LoVo (cell line): Measurements from ENCODE around the gene CD2AP.
"Not testable (repeated sequence)": the region's sequence is repeated elsewhere in the genome, so short reads cannot be mapped to it uniquely, and the experiment has no call there.

Experiments used
- DNase-seq: peaks from one replicate; pipeline ENCODE4 v3.0.0-alpha.2; 2016; ENCODE audit warnings: low spot score

Gene CD2AP

DNA sequence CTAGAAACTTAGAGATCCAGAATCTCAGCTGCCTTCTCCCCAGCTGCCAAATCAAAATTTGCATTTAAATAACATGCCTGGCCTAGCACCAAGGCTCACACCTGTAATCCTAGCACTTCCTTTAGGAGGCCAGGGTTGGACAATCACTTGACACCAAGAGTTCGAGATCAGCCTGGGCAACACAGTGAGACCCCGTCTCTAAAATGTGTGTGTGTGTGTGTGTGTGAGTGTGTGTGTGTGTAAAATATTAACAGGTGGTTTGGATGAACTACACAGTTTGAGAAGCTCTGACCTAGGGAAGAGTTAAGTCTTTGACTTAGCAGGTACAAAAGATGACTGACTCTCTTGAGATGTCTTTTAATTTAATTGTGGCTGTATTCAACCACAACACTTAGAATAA lies 20.2 kb upstream of the CD2AP start:
- DNase-seq = no peak

DNA sequence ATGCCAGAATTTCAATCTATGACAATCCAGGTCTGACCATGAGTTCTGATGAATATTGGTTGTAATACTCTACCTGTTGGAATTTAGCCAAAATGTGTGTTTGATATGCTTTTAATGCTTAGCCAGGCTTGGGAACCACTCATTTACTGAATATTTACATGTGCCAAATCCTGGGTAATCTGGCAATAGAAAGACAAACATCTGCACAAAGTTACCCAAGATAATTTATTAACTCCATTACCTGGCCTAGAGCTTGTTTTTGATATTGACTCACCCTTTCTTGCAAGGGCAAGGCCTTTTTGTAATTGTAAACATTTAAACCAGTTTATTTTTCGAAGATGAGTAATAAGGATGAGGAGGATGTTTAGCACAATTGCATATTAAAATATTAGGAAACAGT lies 13.5 kb upstream of the CD2AP start:
- DNase-seq = peak; percentile 24

DNA sequence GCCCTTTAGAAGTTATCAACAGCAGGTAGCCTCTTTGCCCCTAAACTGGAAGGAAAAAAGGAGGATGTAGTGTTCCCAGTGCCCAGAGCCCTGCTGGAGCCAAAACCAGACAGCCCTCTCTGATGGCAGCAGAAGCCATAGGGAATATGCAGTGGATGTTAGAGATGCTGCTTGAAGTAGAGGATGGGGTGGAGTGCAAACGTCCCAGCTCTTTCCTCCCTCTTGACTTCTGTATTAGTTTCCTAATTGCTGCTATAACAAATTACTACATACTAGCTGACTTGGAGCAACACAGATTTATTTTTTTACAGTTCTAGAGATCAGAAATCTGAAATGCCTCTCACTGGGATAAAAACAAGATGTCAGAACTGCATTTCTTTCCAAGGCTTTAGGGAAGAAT lies 12.5 kb upstream of the CD2AP start:
- DNase-seq = no peak

DNA sequence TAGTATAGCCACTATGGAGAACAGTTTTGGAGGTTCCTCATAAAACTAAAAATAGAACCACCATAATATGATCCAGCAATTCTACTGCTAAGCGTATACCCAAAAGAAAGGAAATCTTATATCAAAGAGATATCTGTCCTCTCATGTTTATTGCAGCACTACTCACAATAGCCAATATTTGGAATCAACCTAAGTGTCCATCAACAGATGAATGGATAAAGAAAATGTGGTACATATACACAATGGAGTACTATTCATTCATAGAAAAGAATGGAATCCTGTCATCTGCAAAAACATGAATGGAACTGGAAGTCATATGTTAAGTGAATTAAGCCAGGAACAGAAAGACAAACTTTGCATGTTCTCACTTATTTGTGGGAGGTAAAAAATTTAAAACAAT lies 5.7 kb upstream of the CD2AP start:
- DNase-seq = no peak

DNA sequence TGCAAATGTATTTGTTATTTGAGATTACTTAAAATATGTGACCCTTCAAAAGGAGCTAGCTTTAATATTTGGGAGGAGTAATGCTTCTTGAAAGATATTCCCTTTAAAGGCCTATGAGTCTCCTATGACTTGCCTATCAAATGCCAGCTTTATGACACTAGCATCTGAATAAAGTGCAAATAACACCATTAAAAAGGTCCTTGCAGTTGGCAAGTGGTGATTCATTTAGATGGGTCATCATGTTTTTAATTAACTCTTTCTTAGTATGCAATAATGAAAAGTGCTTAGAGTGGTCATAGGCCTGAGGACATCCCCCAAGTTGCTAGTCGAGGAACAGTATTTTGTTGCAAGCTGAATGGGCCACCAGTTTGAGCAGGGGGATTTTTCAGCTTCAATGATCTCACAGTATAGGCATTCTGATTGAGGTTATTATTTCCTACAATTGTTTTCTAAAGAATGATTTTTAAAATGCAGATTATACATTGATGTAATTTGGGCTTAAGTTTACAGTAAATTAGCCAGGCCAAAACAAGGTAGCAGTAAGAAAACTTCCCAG lies 3.7 kb upstream of the CD2AP start:
- no peak for DNase-seq

DNA sequence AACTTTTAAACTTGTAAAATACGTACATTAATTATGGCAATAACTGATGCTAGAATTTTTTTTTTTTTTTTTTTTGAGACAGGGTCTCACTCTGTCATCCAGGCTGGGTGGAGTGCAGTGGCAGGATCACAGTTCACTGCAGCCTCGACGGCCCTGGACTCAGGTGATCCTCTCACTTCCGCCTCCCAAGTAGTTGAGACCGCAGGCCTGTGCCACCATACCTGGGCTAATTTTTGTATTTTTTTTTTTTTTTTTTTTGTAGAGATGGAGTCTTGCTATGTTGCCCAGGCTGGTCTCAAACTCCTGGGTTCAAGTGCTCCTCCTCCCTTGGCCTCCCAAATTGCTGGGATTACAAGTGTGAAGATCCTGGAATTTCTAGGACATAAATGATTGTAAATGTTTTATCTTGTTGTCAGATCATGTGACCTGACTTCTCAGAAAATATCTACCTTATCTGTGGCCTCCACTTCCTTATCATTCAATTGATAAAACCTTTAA lies 2.2 kb upstream of the CD2AP start:
- DNase-seq = no peak

DNA sequence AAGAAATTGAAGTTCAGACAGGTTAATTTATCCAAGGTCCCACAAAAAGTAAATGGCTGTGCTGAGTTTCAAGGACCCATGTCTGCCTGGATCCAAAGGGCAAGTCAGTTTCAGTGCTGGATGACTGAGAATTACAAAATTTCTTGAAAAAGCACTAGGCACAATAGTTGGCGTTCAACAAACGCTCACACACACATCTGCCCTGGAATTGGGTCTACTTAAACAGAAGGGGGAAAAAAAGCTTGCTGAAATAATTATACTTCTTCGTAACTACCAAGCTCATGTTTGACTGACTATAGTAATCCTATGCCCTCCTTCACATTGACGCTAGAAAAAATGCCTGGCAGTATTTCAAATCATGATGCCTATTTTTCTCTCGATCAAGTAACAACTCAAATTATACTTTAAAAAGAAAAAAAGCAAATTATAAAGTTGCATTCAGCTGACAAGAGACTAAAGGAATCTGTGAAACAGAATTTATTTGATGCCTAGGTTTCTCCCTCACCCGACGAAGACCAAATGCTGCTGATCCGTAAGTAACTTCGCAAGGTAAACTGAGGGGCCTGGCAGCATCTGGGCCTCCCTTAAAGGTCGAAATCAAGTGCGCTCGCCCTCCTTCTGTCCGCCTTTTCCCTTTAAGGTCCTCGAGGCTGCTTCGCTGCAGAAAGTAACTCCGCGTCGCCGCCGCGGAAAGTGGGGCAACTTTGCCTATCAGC lies 650 bp upstream of the CD2AP start:
- peak; percentile 16 for DNase-seq

DNA sequence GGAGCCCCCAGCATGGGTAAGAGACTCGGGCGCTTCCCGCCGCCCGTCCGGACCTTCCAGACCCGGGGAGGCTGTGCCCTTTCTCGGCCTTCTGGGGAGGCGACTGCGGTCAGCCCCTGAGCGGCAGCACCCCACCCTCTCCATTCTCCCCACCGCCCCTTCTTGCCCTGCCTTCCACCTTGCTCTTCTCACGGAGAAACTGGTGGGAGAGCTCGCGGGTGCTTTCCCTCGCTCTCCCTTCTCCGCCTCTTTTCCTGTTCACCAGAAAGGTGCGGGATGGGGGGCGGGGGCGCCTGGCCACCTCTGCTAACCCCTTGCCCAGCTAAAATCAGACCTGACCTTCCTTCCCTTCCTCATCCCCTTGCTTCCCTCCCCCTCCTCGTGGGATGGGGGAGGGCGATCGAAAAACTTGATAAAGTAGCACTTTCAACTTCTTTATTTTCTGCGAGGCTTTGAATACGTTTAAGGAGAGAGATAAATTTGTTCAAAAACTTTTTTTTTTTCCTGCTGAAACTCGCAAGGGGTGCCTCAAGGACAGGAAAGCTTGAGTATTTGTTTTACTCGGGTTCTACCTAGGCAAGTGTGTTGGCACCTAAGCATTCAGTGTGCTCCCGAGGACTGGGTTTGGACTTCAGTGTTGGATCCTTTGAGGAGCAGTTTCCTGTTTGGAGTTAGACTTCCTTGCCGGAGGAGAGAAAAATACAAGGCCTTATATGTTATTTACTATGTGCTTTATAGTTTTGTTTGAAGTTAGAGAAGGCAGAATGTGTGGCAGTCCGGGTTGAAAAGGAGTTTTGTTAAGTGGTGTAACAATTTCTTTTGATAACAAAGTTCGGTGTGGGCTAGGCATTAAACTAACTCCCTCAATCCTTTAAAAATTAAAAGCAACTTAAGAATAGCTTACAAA lies 897 bp downstream of the CD2AP start:
- no peak for DNase-seq

DNA sequence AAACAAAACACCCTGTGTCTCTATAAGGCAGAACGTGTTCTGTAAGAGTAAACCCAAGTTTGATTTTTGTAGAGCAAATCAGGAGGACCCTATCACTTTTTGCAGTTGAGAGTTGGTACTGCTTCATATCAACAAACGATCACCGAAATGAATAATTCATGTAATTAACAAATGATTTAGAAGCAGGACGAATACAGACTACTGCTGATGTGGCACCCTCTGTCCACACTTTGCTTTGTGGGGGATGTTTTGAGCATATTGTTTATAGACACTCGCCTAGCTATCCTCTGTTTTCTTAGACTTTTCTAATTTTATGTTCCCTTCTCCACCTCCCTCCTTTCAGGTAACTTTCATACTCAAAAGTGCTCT lies 1.5 kb downstream of the CD2AP start:
- DNase-seq = no peak

DNA sequence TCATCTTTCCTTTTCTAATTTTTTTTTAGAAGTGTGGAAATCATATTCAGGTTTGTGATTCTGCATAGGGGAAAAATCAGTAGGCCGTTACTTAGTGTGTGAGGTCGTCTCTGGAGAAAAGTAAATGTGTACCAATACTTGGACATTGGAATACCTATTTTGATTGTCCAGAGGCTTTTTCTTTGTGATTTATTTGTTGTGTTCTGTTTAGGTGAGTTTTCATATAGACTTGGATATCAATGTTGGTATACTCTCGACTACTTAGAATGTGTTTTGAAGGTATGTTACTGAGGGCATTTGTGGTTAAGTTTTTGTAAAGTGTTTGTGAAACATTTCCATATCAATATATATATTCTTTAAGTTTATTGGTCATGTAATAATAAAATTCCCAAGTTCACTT lies 2.3 kb downstream of the CD2AP start:
- DNase-seq = no peak

DNA sequence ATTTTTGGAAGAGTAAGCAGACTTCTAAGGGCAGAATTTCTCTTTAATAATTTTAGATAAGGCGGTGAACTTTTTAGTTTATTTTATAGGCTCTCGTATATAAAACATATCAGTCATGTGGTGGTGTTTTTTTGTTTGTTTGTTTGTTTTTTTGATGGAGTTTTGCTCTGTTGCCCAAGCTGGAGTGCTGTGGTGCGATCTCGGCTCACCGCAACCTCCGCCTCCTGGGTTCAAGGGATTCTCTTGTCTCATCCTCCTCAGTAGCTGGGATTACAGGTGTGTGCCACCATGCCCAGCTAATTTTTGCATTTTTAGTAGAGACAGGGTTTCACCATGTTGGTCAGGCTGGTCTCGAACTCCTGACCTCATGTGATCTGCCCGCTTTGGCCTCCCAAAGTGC lies 3.6 kb downstream of the CD2AP start:
- not testable (repeated sequence) for DNase-seq

DNA sequence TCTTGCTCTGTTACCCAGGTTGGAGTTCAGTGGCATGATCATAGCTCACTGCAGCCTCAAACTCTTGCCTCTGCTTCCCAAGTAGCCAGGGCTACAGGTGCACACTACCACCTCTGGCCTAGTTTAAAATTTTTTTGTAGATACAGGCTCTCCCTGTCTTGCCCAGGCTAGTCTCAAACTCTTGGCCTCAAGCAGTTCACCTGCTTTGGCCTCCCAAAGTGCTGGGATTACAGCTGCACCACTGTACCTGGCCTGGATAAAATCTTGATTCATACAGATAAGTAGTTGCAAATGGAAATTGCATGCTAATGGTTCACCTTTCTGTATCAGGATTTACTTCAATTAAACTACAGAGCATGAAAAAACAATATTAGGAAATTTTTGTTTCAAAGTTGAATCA lies 4.2 kb downstream of the CD2AP start:
- no peak for DNase-seq

DNA sequence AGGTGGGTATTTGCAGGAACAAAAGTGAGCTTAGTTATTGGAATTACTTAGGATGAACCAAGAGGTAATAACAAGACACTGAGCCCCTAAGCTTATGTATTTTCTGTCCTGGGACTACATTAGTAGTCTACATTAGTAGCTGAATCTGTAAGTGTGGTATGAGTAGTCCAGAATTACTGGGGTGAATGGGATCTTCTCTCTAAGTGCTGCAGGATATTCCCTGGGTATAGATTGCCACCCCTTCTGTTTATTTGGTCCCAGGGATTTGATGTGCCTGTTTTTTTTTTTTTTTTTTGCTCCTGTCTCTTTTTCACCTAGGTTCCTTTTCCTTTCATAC lies 5.9 kb downstream of the CD2AP start:
- no peak for DNase-seq

DNA sequence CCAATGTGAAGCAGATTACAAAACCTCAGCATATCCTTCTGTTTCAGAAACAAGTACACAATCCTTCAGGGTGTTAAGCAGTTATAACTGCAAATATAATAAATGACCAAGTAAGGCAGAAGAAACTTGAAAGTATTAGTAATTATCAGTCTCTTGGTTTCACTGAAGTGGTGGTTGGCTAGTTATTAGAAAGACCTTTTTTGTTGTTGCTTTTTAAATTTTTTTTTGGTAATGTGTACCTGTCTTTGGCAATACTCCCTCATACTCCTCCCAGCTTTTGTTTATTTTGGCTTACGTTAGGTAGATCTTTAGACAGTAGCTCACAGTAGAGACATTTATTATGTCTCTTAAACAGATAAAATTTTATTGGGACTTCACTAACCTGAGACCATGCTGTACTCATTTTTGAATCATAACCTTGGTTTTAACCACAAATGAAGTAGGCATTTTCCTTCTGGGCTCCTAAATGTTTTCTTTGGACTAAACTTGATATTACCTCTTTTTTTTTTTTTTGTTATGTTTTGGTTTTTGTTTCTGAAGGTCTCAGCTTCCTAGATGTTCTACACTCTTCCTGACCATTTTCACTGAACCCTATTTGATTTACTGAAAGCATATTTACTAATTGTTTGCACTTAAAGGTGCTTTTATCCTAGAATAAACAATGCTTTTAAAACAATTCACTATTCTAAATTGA lies 6.4 kb downstream of the CD2AP start:
- peak; percentile 57 for DNase-seq

DNA sequence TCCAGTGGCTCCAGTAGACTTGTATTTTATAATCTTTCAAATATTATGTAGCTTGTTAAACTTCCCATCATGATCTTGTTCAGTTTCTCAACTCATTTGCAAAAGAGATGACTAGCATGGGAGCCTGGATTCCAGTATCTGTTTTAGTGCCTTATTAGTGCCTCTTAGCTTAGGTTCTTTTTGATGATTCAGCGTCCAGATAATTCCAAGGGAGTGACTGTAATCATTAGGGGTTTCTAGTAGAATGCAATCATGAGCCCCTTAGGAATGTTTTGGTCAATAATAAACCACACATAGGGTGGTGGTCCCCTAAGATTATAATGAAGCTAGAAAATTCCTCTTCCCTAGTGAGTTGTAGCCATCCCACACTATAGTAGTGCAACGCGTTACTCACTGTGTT lies 7.0 kb downstream of the CD2AP start:
- DNase-seq = peak; percentile 12

DNA sequence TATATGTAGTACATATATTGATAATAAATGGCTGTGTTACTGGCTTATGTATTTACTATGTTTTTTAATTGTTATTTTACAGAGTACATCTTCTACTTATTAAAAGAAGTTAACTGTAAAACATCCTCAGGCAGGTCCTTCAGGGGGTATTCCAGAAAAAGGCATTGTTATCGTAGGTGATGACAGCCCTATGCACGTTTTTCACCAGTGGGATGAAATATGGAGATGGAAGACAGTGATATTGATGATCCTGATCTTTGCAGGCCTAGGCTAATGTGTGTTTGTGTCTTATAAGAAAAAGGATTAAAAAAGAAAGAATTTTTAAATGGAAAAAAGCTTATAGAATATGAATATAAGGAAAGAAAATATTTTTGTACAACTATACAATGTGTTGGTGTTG lies 7.5 kb downstream of the CD2AP start:
- no peak for DNase-seq

DNA sequence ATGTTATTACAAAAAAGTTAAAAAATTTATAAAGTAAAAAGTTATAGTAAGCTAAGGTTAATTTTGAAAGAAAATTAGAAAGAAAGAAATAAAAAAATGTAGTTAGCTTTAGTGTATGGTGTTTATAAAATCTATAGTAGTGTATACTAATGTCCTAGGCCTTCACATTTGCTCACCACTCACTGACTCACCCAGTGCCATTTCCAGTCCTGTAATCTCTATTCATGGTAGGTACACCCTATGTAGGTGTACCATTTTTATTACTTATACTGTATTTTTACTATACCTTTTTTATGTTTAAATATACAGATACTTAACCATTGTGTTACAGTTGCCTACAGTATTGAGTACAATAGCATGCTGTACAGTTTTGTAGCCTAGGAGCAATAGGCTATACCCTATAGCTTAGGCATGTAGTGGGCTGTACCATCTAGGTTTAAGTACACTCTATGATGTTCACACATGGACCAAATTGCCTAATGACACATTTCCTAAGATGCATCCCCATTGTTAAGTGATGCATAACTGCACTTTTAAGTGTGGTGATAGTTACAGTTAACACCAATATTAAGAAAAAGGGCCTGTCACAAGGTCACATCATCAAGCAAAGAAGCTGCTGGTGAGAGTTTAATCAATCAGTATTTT lies 8.0 kb downstream of the CD2AP start:
- no peak for DNase-seq

DNA sequence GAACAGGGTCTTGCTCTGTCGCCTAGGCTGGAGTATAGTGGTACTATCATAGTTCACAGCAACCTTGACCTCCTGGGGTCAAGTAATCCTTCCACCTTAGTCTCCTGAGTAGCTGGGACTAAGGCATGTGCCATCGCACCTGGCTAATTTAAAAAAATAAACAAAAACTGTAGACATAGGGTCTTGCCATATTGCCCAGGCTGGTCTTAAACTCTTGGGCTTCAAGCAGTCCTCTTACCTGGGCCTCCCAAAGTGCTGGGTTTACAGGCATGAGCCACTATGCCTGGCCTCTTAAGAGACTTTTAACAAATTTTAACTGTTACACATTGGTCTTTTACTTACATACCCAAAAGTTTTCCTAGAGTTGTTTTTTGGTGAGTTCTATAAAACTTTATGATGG lies 12.4 kb downstream of the CD2AP start:
- DNase-seq = no peak

DNA sequence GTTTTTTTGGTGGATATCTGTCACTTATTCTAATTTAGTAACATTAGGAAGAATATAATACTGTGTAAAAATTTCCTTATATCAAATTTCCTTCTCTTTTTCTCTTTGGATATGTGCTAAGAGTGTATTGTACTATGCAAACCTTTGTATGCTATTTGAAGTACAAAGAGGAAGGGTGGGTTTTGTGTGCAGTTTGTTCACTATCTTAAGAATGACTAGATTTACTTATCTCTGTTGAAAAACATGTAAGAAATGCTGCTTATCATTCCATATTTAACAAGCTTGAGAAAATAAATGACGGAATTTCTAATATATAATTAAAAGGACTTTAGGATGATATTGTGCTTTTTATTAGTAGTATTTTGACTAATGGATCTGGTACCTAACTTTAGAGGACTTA lies 13.1 kb downstream of the CD2AP start:
- DNase-seq = no peak

DNA sequence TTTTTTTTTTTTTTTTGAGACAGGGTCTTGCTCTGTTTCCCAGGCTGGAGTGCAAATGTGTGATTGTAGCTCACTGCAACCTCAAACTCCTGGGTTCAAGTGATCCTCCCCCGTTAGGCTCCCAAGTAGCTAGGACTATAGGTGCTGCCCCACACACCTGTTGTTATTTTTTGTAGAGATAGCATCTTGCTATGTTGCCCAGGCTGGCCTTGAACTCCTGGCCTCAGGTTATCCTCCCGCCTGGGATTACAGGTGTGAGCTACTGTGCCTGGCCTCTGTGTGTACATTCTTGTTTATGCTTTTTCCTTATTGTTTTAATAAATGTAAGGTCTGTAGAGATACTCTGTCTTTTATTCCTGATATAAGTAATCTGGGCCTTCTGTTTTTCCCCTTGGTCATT lies 14.8 kb downstream of the CD2AP start:
- DNase-seq = no peak

DNA sequence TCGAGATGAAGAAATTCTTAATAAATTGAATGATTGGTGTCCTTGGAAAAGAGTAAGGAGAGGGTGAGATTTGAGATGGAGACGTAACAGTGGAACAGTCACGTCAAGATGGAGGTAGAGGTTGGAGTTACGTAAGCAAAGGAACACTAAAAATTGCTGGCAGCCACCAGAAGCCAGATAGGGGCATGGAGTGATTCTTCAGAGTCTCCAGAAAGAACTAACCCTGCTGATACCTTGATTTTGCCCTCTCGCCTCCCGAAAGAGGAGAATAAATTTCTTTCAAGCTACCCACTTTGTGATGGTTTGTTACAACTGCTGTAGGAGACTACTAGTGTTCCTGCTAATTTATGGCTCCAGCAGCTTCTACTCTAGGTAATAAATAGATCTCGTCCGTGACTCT lies 17.6 kb downstream of the CD2AP start:
- DNase-seq = no peak

DNA sequence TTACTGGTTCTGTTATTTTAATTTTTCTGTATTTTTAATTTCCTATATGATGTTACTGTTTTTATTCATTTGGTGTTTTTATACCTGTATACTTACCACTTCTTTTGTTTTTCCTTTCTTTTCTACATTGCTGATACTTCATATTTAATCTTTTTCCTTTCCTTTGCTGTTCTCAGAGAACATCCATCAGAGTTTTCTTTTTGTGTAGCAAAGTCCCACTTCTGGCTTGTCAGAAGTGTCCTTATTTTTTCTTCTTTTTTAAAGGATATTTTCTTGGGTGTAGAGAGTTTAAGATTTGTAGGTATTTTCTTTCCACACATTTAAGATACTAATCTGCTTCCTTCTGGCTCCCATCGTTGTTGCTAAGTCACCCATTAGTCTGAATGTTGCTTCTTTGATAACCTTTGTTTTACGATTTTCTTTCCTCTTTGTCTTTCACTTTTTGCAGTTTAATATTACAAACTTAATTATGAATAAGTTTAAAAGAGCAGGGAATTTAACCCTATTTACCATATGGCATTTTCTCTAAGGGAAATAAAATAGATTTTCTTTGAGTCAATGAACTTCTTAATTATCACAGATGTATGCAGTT lies 18.5 kb downstream of the CD2AP start:
- no peak for DNase-seq
